Neural crest cell (in vitro differentiated cells): Measurements from ENCODE around the gene ADCY3. TPM values are rescaled to one million over a fixed set of nuclear protein-coding genes. Genes with fewer than 3 reads are reported as not detected.

Experiments used
- DNase-seq: peaks from one replicate; pipeline ENCODE4 v3.0.0; 2021; ENCODE audit warnings: low read depth, mixed read lengths, low spot score
- H3K27ac Mint-ChIP-seq: one replicate; pipeline ENCODE4 v1.8.0; 2021; ENCODE audit warnings: mild to moderate bottlenecking, mixed read lengths; ENCODE audit not compliant: unreplicated experiment
- H3K27me3 Mint-ChIP-seq: 2 replicates; pipeline ENCODE4 v1.8.0; 2021; ENCODE audit warnings: low read depth, mild to moderate bottlenecking, mixed read lengths
- H3K36me3 Mint-ChIP-seq: 2 replicates; pipeline ENCODE4 v1.8.0; 2021; ENCODE audit warnings: low read depth, mild to moderate bottlenecking, mixed read lengths
- H3K4me1 Mint-ChIP-seq: 2 replicates; pipeline ENCODE4 v1.8.0; 2021; ENCODE audit warnings: mixed read lengths
- H3K4me3 Mint-ChIP-seq: one replicate; pipeline ENCODE4 v1.8.0; 2021; ENCODE audit warnings: mild to moderate bottlenecking, mixed read lengths
- H3K9me3 Mint-ChIP-seq: 2 replicates; pipeline ENCODE4 v1.8.0; 2021; ENCODE audit warnings: mixed read lengths
- CTCF ChIP-seq: fragments of 200-600 bp; sonication (generic); conservative IDR thresholded peaks from 2 replicates; pipeline ENCODE4 v1.5.0; 2021; ENCODE audit warnings: antibody characterized with exemption, mild to moderate bottlenecking
- total RNA-seq: library from RNA; stranded (reverse); gene quantifications from 2 replicates; pipeline ENCODE4 v1.2.1, GENCODE V29; 2021

Gene ADCY3
- total RNA-seq, 1 donor from 2014 or later: 49.2 TPM

GRCh38 chr2:24947561-24948157, 27.6 kb upstream of the ADCY3 start:
- TF ChIP-seq CTCF: no peak
- H3K27ac Mint-ChIP-seq: no peak overlapping the region
- no peaks in the 10 kb centered on the region for H3K9me3 Mint-ChIP-seq
- H3K27me3 Mint-ChIP-seq: no peaks in the 10 kb centered on the region
- DNase-seq: no peak
- H3K36me3 Mint-ChIP-seq: peaks cover 17% of the 10 kb centered on the region
- H3K4me1 Mint-ChIP-seq: peaks cover 21% of the 10 kb centered on the region
- H3K4me3 Mint-ChIP-seq: no peak overlapping the region

- no peak for DNase-seq
- Mint-ChIP-seq H3K9me3 (no peaks in the 10 kb centered on the region), H3K27ac (no peak overlapping the region), H3K4me1 (peaks cover 21% of the 10 kb centered on the region), H3K4me3 (no peak overlapping the region), H3K36me3 (peaks cover 10% of the 10 kb centered on the region), H3K27me3 (no peaks in the 10 kb centered on the region)
- TF ChIP-seq CTCF: no peak
Observed at GRCh38 chr2:24945907-24946306, 25.9 kb upstream of the ADCY3 start.

- Mint-ChIP-seq H3K27ac (no peak overlapping the region), H3K36me3 (peaks cover 8% of the 10 kb centered on the region), H3K27me3 (no peaks in the 10 kb centered on the region), H3K4me1 (peaks cover 14% of the 10 kb centered on the region), H3K9me3 (no peaks in the 10 kb centered on the region), H3K4me3 (no peak overlapping the region)
- no peak for TF ChIP-seq CTCF
- DNase-seq: no peak
Observed at GRCh38 chr2:24943427-24944053, 23.5 kb upstream of the ADCY3 start.

- no peak overlapping the region for H3K4me3 Mint-ChIP-seq
Observed at GRCh38 chr2:24939353-24939752, 19.3 kb upstream of the ADCY3 start.

GRCh38 chr2:24937236-24937635, 17.2 kb upstream of the ADCY3 start:
- no peak overlapping the region for H3K27ac Mint-ChIP-seq
- H3K27me3 Mint-ChIP-seq: no peaks in the 10 kb centered on the region
- no peak for TF ChIP-seq CTCF
- no peaks in the 10 kb centered on the region for H3K9me3 Mint-ChIP-seq
- H3K36me3 Mint-ChIP-seq: no peaks in the 10 kb centered on the region
- no peak overlapping the region for H3K4me3 Mint-ChIP-seq
- DNase-seq: no peak
- no peaks in the 10 kb centered on the region for H3K4me1 Mint-ChIP-seq

More at GRCh38 chr2:24939353-24939752, 19.3 kb upstream of the ADCY3 start:
- no peak for TF ChIP-seq CTCF
- no peaks in the 10 kb centered on the region for H3K9me3 Mint-ChIP-seq
- H3K27ac Mint-ChIP-seq: no peak overlapping the region
- H3K4me1 Mint-ChIP-seq: peaks cover 5% of the 10 kb centered on the region
- DNase-seq: no peak
- H3K27me3 Mint-ChIP-seq: no peaks in the 10 kb centered on the region
- H3K36me3 Mint-ChIP-seq: no peaks in the 10 kb centered on the region
